HL-60 (cell line): ENCODE data around the gene INO80C.

Experiments
- GABPA ChIP-seq: IDR thresholded peaks from 2 replicates; pipeline ENCODE4 v1.6.1; 2012; ENCODE audit warnings: low read depth
- POLR2AphosphoS5 ChIP-seq: IDR thresholded peaks from 2 replicates; pipeline ENCODE4 v1.6.1; 2012; ENCODE audit warnings: low read depth
- REST ChIP-seq: IDR thresholded peaks from 2 replicates; pipeline ENCODE4 v1.6.1; 2012; ENCODE audit warnings: low read depth; ENCODE audit not compliant: insufficient replicate concordance
- TF ChIP-seq, protein P1 (sequence below): IDR thresholded peaks from one replicate; pipeline ENCODE4 v1.5.1; 2011; ENCODE audit warnings: low read length, control low read depth, inconsistent platforms; ENCODE audit not compliant: insufficient read depth

GRCh38 chr18:35430721-35431373 lies 66.9 kb downstream of the INO80C start:
- TF ChIP-seq, protein P1, sequence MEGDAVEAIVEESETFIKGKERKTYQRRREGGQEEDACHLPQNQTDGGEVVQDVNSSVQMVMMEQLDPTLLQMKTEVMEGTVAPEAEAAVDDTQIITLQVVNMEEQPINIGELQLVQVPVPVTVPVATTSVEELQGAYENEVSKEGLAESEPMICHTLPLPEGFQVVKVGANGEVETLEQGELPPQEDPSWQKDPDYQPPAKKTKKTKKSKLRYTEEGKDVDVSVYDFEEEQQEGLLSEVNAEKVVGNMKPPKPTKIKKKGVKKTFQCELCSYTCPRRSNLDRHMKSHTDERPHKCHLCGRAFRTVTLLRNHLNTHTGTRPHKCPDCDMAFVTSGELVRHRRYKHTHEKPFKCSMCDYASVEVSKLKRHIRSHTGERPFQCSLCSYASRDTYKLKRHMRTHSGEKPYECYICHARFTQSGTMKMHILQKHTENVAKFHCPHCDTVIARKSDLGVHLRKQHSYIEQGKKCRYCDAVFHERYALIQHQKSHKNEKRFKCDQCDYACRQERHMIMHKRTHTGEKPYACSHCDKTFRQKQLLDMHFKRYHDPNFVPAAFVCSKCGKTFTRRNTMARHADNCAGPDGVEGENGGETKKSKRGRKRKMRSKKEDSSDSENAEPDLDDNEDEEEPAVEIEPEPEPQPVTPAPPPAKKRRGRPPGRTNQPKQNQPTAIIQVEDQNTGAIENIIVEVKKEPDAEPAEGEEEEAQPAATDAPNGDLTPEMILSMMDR = no peak
- TF ChIP-seq REST (no peak), GABPA (no peak), POLR2AphosphoS5 (no peak)
